Fibroblast of pulmonary artery (primary cell): ENCODE results near the gene C4A.
A peak's percentile ranks its signal among the peaks of the same experiment; 100 is the strongest.

Source experiments
- DNase-seq: peaks from one replicate; pipeline ENCODE4 v3.0.0-alpha.2; 2010; ENCODE audit warnings: low read depth
- H3K4me3 ChIP-seq: replicated peaks from 2 replicates; pipeline ENCODE4 v1.5.1; 2011; ENCODE audit warnings: low read depth, mild to moderate bottlenecking, control low read depth, low read length, moderate library complexity
- CTCF ChIP-seq: IDR thresholded peaks from 2 replicates; pipeline ENCODE4 v1.5.1; 2011; ENCODE audit warnings: mild to moderate bottlenecking, control low read depth, low read length, inconsistent platforms; ENCODE audit errors: missing control alignments

Gene C4A

GRCh38 chr6:31967926-31968320 is 13.9 kb upstream of the C4A start:
- no peak overlapping the region for H3K4me3 ChIP-seq
- TF ChIP-seq CTCF: no peak

GRCh38 chr6:31968326-31968725 is 13.5 kb upstream of the C4A start:
- no peak for TF ChIP-seq CTCF
- H3K4me3 ChIP-seq: no peak overlapping the region
- DNase-seq: no peak

More at GRCh38 chr6:31967926-31968320, 13.9 kb upstream of the C4A start:
- no peak for DNase-seq

- no peak overlapping the region for H3K4me3 ChIP-seq
- DNase-seq: no peak
Observed at GRCh38 chr6:31968791-31969711, 12.8 kb upstream of the C4A start.

GRCh38 chr6:31969712-31970603 is 11.9 kb upstream of the C4A start:
- H3K4me3 ChIP-seq: no peak overlapping the region
- no peak for TF ChIP-seq CTCF
- peak; percentile 29 for DNase-seq

More at GRCh38 chr6:31968791-31969711, 12.8 kb upstream of the C4A start:
- no peak for TF ChIP-seq CTCF

- peak overlapping the region; percentile 86 for H3K4me3 ChIP-seq
- no peak for TF ChIP-seq CTCF
Observed at GRCh38 chr6:31970604-31971271, 11.1 kb upstream of the C4A start.

GRCh38 chr6:31971279-31971992 is 10.4 kb upstream of the C4A start:
- DNase-seq: no peak
- no peak for TF ChIP-seq CTCF
- peak overlapping the region; percentile 86 for H3K4me3 ChIP-seq

More at GRCh38 chr6:31970604-31971271, 11.1 kb upstream of the C4A start:
- no peak for DNase-seq
